ENCODE measurements around the gene KCNN2.
A peak's percentile ranks its signal among the peaks of the same experiment; 100 is the strongest.
"Not testable (repeated sequence)": the region's sequence is repeated elsewhere in the genome, so short reads cannot be mapped to it uniquely, and the experiment has no call there.

The KCNN2 gene

GRCh38 chr5:114427204-114427603 is 65.3 kb downstream of the KCNN2 start:
- no peak for DNase-seq

GRCh38 chr5:114430532-114430931 is 68.7 kb downstream of the KCNN2 start:
- DNase-seq = no peak

DNA sequence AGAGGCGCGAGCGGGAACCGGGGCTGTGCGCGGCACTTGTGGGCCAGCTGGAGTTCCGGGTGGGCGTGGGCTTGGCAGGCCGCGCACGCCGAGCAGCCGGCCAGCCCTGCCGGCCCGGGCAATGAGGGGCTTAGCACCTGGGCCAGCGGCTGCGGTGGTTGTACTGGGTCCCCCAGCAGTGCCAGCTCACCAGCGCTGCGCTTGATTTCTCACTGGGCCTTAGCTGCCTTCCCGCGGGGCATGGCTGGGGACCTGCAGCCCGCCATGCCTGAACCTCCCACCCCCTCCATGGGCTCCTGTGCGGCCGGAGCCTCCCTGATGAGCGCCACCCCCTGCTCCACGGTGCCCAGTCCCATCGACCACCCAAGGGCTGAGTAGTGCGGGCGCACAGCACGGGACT is 70.8 kb downstream of the KCNN2 start:
- not testable (repeated sequence) for DNase-seq

DNA sequence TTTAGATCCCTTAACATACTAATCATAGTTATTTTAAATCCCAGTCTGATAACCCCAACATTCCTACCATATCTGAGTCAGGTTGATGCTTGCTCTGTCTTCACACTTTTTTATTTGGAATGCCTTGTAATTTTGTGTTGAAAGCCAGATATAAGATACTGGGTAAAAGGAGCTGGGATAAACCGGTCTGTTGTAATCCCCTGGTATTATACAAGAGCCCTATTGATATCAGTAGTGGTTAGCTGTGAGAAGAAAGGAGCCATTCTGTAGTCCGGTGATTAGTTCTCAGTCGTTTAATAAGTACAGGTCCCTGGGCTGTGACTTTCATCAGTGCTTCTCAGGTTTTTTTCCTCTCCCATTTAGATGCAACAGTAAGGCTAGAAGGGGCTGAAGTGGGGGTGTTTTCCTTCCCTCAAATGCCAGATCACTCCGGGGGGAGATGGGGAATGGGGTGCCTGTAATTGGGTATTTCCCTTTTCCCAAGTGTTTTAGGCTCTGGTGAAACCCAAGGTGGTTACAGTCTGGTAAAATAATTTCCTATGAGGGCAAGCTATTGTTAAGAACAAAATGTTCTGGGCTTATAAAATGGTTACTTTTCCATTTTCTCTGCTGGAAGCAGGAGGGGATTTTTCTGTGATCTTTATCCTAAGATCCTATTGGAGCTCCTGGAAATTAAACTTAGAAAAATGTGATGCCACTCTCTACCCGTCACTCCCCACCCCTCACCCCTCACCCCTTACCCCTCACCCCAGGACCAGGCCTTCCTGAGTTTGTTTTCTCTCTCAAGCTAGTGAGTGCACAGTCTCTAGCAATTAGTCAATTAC is 72.7 kb downstream of the KCNN2 start:
- no peak for DNase-seq

DNA sequence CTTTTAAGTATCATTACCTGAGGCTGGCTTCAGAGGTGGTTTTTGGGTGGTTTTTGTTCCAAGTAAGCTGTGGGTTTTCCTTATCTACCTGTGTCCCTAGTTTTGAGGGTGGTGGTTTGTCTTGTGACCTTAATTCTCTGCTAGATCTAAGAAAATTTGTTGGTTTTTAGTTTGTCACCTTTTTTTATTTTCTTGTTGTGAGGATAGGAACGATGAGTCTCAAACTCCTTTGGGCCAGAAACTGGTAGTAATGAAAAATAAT is 73.3 kb downstream of the KCNN2 start:
- no peak for DNase-seq

- DNase-seq = no peak
Observed at GRCh38 chr5:114435885-114436299, 74.0 kb downstream of the KCNN2 start.

GRCh38 chr5:114437936-114438335 is 76.1 kb downstream of the KCNN2 start:
- no peak for DNase-seq

GRCh38 chr5:114438471-114438870 is 76.6 kb downstream of the KCNN2 start:
- no peak for DNase-seq

DNA sequence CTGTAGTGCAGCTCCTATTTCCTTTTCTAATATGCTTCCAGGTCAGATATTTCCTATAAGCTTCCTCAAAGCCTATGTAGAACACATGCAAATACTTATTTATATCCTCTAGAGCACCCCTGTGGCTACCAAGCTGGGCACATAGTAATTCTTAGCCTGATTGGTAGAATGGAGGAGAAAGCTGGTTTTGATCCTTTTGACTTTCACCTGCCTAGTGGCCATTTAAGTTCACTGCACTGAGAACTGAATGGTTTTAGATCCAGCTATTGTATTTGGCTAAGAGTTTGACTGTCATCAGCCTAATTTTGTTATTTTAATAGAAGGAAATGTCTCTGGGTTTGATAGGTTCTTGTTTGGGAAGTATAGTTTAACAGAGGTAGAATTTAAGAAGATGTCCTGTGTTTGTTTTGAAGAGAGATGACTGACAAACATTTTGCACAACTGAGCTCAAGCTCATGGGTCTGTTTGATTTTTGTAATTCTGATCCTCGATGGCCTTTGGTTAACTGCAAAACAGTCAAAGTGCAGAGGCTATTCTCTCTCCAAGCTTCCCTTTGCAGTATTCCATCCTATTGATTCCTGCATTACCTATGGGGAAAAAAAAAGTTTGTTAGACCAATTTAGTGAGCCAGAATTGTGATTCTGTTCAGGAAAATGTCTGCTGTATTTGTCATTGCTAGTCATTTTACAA is 85.4 kb downstream of the KCNN2 start:
- no peak for DNase-seq

- DNase-seq = no peak
Observed at GRCh38 chr5:114448481-114448880, 86.6 kb downstream of the KCNN2 start.

DNA sequence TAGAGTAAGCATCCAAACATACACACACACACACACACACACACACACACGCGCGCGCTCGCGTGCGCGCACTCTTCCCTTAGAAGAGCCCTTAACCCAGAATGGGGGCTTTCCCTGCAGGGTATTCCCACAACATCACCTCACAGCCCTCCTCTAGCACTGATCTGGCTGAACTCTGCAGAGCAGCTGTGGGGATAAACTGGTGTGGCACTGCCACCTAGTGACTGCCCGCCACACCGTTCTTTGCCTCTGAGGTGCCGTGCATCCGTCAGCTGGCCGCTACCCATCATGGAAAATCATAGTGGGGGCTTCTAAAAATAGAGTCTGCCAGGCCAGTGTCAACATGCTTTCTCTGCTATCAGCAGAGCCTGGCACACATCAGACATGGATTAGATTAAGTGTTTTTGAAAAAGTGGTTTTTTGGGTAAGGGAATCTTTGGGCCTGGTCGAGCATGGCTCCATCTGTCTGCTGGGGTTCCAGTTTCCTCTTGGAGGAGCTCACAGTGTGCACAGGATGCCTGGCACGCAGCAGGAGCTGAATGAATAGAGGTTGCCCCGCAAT is 88.1 kb downstream of the KCNN2 start:
- DNase-seq = peak; percentile 21

DNA sequence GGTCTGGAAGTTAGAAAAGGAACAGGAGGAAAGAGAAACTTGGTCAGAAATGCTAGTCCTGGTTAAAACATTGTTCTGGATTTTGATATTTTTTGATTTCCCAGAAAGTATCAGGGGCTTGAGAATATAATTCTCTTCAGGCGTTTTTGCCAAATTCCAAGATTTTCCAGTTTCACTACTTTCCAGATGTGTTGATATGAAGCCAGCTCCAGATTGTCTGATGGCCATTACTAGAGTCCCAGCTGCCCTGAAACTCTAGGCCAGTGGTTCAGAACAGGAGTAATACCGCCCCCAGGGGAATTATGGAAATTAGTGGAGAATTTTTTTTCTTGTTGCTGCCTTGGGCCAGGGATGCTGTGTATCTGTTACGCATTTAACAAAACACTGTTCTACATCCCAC is 88.6 kb downstream of the KCNN2 start:
- DNase-seq = no peak

DNA sequence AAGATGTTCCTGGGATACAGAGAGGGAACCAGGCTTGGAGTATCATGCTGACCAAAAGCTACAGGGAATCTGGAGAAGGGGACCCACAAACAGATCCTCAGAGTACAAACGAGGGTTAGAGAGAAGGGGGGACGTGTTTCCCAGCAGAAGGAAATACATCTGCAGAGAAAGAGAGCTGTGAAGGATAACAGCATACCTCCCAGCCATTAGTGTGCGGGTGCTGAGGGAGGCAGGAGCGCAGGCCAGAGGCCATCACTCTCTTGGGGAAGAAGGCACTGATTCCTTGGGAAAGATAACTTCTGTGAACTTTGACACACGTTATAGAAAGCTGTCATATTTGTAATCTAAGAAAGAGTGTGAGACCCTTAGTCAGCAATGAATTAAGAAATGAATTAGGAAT is 96.9 kb downstream of the KCNN2 start:
- DNase-seq = no peak

DNA sequence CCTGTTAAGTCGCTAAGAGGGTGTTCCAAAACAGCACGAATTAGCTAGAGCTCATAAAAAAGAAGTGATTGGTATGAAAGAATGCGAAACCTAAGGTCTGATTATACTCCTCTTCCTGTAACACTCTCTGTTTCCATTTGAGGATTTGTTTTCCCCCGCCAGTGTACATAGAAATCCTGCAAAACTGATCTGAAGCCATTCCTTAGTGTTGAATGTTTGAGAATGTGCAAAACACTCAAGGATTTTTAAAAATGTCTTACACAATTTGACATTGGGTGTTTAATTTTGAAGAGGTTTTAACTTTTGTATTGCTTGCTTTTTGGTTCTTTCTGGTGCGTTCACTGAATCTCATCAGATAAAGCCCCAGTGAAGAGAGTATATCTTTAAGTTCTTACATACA is 105.3 kb downstream of the KCNN2 start:
- DNase-seq = no peak

- no peak for DNase-seq
Observed at GRCh38 chr5:114467729-114468128, 105.9 kb downstream of the KCNN2 start.

GRCh38 chr5:114469372-114469771 is 107.5 kb downstream of the KCNN2 start:
- DNase-seq = no peak

- DNase-seq = no peak
Observed at GRCh38 chr5:114471529-114471928, 109.7 kb downstream of the KCNN2 start.

DNA sequence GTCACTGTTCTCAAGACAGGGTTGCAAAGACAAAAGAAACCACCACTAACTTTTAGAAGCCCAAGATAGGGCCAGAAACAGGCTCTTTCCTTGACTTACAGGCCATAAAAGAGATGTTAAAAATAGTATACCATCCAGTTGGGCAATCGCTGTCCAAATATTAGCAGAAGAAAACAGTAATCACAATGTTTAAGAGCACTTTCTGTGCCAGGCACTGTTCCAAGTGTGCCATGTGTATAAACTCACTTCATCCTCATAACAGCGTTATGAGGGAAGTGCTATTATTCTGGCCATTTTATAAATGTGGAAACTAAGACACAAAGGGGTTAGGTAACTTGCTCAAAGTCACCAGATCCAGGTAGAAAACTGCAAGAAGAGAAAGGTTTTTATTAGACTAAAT is 111.7 kb downstream of the KCNN2 start:
- DNase-seq = no peak

GRCh38 chr5:114477816-114478334 is 116.0 kb downstream of the KCNN2 start:
- no peak for DNase-seq

- DNase-seq = no peak
Observed at GRCh38 chr5:114500756-114501155, 138.9 kb downstream of the KCNN2 start.

DNA sequence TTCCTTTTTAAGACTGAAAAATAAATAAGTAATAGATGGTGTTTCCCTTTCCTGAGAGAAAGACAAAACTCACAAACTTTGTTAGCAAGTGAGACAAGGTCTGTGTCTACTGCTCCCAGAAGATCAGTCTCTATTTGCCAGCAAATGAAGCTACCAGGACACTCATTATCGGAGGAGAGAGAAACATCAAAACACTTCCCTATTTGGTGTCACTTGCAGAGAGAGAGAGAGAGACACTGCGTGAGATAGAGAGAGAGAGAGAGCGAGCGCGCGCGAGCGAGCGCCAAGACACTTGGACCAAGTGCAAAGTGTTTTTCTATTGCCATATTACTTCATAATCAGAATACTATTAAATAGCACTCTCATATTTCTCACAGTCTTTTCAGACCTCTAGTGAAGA is 142.7 kb downstream of the KCNN2 start:
- DNase-seq = no peak

DNA sequence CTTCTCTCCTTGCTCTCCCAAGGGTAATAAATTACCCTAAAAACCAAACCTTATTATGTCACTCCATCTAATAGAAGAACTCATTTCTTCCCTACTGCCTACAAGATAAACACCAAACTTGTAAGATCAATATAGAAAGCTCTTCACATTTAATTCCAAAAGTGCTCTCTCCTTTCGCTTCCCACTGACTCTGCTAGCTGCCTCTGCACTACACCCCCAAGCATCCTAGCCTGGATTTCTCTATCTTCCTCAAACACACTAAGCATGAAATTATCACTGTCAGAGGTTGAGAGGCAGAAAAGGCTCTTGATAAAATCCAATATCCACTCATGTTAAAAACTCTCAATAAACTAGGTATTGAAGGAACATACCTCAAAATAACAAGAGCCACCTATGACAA is 162.4 kb downstream of the KCNN2 start:
- no peak for DNase-seq

DNA sequence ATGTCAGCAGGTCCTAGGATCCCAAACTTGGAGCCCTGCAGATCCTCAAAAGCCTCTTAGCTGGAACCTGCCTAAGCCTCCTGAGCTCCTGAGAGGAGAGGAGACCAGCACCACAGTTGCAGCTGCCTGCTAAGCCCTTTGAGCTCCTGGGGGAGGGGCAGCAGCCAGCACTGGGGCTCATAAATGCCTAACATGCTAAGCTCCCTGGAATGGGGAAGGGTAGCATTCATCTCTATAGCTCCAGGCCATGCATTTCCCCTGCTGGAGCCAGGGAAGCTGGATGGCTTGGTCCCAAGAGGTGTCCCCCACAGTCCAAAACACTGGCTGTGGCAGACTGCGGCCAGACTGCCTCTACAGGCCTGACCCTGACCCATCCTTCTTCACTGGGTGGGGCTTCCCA is 182.7 kb downstream of the KCNN2 start:
- DNase-seq = no peak

Data from 8988T (cell line).